GM18498 (cell line): ENCODE data around the gene CLPTM1.
A peak's percentile ranks its signal among the peaks of the same experiment; 100 is the strongest.
"Not testable (repeated sequence)": the region's sequence is repeated elsewhere in the genome, so short reads cannot be mapped to it uniquely, and the experiment has no call there.

Experiments used
- ATAC-seq: cut with Tn5 transposase; IDR thresholded peaks from one replicate; pipeline ENCODE4 v1.9.1; 2021; ENCODE audit warnings: mild to moderate bottlenecking, moderate library complexity; ENCODE audit not compliant: unreplicated experiment

Gene CLPTM1

GRCh38 chr19:44973982-44974735, 19.0 kb downstream of the CLPTM1 start:
- no peak for ATAC-seq

DNA sequence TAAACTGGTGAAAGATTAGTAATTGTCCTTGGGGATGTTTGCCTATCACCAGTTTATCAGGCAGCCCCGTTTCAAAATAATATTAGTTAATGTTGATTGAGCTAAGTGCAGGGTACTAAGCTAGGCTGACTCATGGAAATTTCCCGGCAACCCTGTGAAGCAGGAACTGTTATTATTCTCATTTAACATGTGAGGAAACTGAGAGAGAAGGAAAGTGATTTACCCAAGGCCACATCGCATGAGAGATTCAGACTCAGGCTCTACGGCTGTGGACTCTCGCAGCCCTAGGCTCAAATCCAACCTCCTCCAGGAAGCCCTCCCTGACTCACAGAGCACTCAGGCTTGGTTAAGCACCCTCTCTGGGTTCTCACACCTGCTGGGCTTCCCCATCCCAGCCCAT, 19.7 kb downstream of the CLPTM1 start:
- ATAC-seq = no peak

DNA sequence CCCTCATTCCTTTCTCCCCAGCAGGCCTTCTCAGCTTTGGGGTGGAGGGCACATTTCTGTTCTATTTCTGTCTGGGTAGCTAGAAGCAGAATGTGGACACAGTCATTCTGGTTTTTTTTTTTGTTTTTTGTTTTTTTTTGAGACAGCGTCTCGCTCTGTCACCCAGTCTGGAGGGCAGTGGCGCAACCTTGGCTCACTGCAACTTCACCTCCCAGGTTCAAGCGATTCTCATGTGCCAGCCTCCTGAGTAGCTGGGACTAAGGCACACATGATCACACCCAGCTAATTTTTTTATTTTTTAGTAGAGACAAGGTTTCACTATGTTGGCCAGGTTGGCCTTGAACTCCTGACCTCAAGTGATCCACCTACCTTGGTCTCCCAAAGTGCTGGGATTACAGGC, 20.3 kb downstream of the CLPTM1 start:
- ATAC-seq = no peak

- no peak for ATAC-seq
Measured at GRCh38 chr19:44984005-44984404, 28.8 kb downstream of the CLPTM1 start.

GRCh38 chr19:44985445-44985844, 30.3 kb downstream of the CLPTM1 start:
- ATAC-seq = no peak

GRCh38 chr19:44986389-44986788, 31.2 kb downstream of the CLPTM1 start:
- ATAC-seq = no peak

GRCh38 chr19:44987148-44987675, 32.0 kb downstream of the CLPTM1 start:
- ATAC-seq = no peak

GRCh38 chr19:44988273-44988672, 33.1 kb downstream of the CLPTM1 start:
- ATAC-seq = no peak

- ATAC-seq = no peak
Measured at GRCh38 chr19:44988896-44989556, 33.8 kb downstream of the CLPTM1 start.

GRCh38 chr19:44990459-44990858, 35.3 kb downstream of the CLPTM1 start:
- no peak for ATAC-seq

DNA sequence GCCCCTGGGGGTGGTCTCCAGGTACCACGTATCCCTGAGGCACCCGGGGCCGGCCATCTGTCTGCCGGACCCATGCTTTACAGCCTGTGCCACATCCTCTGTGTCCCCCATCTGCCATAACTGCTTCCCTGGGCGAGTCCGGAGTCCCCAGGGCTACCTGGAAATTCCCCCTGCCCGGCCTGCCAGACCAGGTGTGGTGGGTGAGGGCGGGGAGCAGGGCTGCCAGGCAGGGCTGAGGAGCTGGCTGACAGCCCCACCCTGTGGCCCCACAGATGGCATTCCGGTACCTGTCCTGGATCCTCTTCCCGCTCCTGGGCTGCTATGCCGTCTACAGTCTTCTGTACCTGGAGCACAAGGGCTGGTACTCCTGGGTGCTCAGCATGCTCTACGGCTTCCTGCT, 35.8 kb downstream of the CLPTM1 start:
- no peak for ATAC-seq

DNA sequence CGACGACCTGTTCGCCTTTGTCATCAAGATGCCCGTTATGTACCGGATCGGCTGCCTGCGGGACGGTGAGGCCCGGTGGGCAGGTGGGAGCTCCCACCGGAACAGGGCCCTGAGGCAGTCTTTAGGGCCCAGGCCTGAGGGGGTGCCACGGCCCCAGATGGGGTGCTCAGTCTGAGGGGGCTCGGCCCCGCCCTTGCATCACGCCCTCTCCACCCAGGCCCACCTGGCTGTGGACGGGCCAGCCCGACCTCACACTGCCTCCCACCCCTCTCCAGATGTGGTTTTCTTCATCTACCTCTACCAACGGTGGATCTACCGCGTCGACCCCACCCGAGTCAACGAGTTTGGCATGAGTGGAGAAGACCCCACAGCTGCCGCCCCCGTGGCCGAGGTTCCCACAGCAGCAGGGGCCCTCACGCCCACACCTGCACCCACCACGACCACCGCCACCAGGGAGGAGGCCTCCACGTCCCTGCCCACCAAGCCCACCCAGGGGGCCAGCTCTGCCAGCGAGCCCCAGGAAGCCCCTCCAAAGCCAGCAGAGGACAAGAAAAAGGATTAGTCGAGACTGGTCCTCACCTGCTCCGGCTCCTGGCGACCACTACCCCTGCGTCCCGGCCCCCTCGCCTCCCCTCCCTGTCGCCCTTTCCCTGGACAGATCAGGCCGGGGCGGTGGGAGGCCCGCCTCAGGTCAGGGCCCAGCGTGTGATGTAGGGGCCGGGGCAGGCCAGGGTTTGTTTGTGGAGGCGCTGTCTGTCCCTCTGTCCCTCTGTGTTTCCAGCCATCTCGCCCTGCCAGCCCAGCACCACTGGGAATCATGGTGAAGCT, 37.4 kb downstream of the CLPTM1 start:
- no peak for ATAC-seq

- no peak for ATAC-seq
Measured at GRCh38 chr19:44993526-44993925, 38.3 kb downstream of the CLPTM1 start.

DNA sequence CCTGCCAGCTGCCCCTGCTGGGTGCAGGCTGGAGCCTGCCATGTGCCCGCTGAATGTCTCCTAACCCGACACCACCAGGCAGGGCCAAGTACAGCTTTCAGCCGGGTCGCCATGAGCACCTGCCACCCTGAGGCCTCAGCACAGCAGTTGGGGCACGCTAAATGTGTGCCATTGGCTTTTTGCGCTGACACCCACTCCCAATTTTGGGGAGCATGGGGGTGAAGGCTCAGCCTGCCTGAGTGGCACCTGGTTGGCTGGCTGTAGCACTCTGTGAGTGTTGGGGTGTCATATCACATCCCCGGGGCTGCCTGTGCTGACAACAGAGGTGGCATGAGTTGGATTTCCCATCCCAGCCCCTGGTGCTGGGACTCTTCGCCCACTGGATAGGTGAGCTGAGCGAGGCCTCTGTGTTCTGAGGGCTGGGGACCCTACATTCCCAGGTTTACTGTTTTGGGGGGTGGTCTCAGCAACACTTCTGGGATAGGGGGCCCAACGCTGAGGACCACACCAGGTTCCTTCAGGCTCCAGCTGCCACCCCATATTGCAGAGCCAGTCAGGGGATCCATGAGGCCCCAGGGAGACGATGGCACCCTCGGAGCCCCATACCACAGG, 38.9 kb downstream of the CLPTM1 start:
- ATAC-seq = no peak

GRCh38 chr19:44998025-44998424, 42.8 kb downstream of the CLPTM1 start:
- ATAC-seq = no peak

- ATAC-seq = not testable (repeated sequence)
Measured at GRCh38 chr19:44999131-44999925, 44.1 kb downstream of the CLPTM1 start.

DNA sequence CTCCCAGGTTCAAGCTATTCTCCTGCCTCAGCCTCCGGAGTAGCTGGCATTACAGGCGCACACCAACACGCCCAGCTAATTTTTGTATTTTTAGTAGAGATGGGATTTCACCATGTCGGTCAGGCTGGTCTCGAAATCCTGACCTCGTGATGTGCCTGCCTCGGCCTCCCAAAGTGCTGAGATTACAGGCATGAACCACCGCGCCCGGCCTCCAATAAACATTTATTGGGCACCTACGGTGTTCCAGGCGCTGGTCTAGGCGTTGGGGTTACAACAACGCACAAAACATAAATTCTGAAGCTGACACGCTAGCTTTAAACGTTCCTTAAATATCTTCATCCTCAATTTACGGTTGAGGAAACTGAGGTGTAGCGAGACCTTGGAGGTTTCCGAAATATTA, 45.5 kb downstream of the CLPTM1 start:
- ATAC-seq = not testable (repeated sequence)

DNA sequence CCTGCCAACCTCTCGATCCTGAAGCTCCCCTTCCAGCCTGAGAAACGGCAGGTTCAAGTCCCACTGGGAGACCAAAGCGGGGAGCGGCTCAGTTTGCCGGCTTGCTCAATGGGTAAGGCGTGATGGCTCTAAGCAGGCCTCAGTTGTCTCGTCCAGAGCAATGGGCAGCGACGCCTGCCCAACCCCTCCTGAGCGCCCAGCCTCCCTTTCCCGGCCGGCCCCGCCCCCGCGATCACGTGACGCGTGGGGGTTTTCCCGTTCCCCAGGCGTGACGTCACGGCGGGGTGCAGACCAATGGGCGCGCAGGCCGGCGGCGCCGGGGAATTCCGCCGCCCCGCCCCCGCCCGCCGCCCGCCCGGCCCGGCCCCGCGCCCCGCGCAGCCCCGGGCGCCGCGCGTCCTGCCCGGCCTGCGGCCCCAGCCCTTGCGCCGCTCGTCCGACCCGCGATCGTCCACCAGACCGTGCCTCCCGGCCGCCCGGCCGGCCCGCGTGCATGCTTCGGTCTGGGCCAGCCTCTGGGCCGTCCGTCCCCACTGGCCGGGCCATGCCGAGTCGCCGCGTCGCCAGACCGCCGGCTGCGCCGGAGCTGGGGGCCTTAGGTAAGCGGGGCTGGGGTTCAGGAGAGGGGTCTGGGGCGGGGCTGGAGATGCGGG, 46.0 kb downstream of the CLPTM1 start, which contains the start of gene RELB:
RELB (plus strand) TSS at position 378 of the 653 bp plus-strand sequence; CDS start at position 494, 116 bp downstream.
- peak; percentile 66 for ATAC-seq

DNA sequence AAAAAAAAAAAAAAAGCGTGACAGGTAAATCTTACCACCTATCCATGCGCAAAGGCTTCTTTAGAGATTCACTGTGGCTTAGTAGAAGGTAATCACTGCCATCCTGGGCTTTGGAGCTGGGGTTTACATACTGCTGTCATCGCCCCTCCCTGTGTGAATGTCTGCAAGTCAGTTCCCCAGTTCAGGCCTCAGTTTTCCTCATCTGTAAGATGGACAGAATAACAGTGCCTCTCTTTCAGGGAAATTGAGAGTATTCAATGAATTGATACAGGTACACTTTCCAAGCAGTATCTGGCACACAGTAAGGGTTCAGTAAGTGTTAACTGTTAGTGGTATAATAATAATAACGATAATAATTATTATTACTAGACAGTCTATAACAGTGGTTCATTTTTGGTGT, 48.3 kb downstream of the CLPTM1 start:
- ATAC-seq = no peak

DNA sequence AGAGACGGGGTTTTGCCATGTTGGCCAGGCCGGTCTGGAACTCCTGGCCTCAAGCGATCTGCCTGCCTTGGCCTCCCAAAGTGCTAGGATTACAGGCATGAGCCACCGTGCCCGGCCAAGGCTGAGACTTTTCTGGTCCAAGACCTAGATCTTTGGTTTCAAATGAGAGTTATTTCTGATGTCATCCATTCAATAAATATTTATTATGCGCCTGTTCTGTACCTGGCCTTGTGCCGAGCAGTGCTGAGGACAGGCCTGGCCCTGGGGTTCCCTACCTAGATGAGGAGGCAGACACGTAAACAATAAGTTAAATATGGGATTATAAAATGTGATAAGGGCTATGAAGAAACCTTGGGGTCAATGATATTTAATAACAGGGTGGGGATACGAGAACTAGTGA, 50.6 kb downstream of the CLPTM1 start:
- ATAC-seq = no peak
